Stimulated activated CD8-positive, alpha-beta memory T cell treated with anti-CD3 and anti-CD28 coated beads, Interleukin-15, amount 100 ng/mL, for 48 hours (primary cell): ENCODE measurements around the gene SYS1.
"Not testable (repeated sequence)": the region's sequence is repeated elsewhere in the genome, so short reads cannot be mapped to it uniquely, and the experiment has no call there.

Experiments
- DNase-seq, 2 donors: peaks; one replicate each; pipeline ENCODE4 v3.0.0-alpha.2; 2020; ENCODE audit warnings: low read depth in 2 of 2

SYS1 gene

DNA sequence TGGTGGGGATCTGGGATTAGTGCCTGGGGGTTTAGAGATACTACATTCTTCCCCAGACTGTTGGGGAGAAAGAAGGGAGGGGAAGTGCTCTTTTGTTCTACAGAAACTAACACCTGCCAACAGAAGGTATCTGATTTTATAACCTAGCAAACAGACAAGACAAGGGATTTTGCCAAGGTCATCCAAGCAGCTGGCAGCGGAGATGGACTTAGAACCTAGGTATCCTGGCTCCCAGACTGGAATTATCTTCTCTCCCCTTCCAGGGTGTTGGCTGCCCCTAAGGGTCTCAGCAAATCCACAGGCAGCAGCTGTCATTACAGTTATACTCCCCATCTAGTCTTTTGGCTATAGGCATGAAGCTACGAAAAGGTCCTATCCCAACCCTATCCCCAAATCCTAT lies 23.2 kb upstream of the SYS1 start:
- no peak for DNase-seq

DNA sequence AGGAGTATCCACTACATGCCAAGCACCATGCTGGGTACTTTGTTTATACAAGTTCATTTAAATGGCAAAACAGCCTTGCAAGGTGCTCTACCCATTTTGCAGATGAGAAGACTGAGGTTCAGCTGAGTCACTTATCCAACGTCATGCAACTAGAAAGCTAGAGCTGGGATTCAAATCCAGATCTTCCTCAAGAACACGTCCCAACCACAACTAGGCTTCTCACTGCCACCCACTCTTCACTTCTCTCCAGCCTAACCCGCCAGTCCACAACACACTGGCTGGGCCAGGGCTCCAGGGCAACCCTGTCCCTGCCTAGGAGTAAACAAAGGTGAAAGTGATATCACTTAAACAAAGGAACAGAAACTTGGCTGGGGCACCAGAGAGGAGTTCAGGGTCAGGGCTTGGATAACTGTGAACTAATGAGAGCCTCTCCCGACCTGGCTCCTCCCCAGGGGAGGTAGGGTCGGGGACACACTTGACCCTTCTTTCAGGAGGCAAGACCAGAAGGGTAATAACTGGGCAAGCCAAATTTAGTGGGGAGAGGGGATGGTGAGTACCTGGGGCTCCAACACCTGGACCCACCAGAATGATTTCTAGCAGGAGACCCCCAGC lies 22.6 kb upstream of the SYS1 start:
- DNase-seq, result no peak

DNA sequence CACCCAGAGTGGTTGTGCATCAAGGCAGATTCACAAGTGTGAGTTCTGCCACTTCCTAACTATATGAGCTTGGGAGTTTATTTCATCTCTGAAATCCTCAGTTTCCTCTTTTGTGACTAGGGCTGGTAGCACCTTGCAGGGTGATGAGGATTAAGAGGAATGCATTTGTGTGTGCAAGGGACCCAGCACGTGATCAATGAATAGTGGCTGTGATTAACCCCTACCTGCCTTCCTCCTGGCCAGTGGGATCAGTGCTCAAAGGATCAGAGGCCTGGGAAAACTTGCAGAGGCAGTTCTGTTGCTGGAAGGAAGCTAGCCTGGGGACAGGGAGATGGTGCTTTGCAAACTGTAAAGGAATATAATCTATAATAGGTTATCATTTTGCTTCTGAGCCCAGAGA lies 22.0 kb upstream of the SYS1 start:
- no peak for DNase-seq

DNA sequence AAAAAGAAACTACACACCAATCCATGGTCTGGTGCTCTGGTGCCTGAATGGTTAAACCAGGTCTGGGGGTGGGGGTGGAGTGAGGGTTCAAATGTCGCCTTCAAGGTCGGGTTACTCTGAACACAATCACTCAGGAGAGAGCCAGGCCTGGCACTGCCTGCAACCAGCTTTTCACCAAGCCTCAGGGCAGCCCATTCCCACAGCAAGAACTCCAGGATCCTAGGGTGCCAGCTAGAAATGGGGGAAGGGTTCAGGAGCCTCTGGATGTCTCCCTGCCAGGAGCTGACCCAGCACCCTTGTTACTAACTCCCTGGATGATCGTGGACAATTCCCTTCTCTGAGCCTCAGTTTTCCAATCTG lies 21.4 kb upstream of the SYS1 start:
- no peak for DNase-seq

DNA sequence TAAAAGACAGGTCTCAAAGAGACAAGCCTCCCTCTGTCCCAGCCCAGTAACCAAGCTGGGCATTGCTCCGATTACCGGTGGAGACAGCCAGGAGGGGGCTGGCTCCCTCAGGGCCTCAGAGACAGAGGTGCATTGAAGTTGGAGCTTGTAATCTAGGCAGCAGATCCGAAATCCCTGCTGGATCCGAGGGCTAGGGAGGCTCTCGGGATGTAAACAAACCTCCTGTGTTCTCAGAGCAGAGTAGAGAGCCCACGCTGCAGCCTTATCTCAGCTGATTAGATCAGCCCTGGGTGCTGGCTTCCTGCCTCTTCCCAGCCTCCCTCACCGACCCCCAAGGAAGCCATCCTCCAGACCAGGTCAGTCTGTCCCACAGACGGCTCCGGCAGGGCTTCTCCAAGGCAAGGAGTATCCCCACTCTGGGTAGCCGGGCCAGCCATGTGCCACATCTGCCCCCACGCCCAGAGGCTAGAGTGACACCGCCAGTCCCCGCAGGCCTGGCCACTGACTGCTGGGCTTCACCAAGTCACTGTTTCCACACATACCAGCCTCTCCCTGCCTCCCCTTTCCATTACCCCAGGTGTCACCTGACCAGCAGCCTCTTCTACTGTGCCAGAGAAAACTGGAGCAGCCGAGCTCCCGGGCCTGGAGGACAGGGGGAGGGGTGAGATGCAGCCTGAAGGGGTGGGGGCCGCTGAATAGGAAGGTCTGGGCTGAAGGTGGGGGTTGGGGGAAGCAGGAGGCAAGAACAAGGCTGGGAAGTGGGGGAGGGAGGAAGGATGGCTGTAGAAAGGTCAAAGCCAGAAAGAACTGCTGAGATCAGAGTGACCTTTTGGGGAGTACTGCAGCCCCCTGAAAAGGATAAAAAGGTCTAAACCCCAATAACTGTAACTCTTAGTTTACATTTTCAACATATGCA lies 20.8 kb upstream of the SYS1 start:
- DNase-seq, result no peak

DNA sequence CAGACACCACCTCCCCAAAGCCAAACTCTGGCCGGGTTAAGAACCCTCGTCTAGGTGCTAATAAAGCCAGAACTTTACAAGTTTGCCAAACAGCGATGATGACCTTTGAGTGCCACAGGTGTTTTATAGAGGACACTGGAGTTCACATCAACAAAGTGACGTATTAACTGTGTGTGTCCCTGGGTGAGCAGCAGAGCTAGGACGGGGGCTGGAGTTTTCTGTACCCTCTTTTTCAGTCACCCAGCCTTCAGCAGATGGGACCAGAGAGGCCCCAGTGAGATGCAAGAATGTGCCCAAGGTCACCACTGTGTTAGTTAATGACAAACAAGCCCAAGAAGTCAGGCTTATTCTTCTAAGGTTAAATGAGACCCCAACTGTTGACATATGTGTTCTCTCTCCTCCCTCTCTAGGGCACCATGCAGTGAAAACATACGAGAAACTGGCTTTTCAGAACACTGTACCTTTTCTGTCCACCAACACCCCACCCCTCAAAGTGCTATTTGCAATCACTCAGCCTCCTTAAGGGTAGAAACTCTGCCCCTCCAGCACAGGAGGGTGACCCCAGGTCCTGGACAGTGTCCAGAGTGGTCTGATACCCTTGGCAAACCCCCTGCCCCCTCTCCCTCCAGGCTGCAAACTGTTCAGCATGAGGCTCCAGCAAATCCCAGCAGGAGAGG lies 20.0 kb upstream of the SYS1 start:
- no peak for DNase-seq

DNA sequence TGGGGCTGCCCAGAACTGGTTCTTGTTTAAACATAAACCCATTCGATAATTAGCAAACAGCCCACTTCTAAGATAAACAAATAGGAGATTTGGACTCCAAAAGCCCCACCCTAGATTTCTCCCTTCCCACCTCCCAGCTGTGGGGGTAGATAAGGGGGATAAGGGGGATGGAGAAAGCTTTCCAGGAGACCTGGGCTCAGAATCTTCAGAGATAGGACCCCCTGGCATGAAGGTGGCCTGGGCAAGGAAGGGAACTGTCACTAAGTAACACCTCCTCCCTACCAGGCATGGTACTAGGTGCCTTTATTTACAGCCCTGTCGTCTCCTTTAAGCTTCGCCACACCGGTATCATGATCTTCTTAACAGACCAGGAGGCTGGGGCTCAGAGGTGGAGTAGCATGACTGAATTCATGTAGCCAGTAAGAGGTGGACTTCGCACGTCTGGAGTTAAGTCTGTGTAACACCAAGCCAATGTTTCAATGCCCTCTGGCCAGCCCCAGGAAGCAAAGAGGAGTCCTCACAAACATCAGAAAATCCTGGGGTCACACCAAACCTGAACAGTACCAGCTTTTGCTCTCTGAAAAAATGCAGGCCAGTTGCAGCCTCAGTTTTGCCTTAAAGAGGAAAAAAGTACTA lies 19.3 kb upstream of the SYS1 start:
- no peak for DNase-seq

DNA sequence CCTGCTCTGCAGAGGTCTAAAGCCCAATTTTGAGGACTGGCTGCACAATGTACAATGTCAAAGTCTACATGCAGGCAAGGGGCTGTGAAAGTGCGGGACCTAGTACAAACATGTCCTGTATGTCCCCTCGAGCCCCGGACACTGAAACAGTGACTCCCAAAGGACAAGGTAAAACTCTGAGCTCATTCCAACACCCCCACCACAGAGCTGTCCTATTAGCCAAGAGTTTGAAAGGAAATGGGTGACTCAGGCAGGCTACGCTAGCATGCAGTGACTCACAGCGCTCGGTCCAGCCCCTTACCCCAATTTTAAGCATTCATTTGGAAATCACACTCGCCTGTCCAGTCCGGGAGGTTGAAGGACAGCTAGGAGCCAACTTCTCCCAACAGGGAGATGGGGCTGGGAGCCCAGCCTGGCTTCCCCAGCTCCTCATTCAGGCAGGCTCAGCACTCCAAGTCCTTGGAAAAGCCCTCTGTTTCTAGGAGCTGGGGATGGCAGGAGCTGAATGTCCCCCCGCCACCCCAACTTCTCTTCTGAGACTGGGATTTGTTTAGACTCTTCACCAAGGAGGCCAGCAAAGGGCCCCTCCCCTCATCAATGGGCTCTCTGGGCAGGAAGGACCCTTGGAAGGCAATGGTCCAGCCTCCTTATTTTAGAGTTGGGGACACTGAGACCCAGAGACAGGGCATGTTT lies 18.6 kb upstream of the SYS1 start:
- no peak for DNase-seq

DNA sequence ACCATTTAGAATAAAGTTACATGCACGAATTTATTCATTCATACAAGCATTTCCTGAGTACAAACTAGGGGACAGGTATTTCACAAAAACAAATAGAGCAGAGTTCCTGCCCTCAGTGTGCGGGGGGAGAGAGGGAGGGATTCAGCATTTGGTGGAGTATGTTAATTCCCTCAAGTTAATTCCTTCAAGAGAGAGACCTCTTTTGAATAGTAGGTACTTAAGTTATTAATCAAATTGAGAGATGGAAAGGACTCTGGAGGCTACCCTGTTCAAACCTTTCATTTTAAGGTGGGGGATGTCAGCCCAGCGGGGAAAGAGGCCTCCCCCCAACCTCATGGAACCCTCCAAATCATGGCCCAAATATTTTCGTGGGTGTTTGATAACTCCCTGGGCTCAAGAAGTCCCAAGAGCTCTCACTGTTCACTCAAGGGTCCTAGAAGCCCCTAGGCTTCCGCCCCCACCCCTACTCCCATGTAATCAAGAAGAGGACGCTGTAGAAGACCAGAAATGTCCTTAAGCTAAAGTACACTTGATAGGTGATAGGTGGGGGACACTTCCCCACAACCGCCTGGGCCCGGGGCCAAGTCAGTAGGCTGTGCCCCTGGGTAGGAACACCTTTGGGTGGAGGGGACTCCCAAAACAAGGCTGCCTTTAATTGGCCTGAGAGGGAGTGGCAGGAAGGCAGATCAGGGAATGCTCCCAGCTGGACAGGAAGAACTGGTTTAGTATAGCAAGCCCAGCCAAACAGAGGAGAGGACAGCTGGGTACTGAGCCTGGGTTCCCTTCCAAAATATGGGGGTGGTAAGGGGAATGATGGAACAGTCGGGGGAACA lies 17.6 kb upstream of the SYS1 start:
- DNase-seq, result no peak

DNA sequence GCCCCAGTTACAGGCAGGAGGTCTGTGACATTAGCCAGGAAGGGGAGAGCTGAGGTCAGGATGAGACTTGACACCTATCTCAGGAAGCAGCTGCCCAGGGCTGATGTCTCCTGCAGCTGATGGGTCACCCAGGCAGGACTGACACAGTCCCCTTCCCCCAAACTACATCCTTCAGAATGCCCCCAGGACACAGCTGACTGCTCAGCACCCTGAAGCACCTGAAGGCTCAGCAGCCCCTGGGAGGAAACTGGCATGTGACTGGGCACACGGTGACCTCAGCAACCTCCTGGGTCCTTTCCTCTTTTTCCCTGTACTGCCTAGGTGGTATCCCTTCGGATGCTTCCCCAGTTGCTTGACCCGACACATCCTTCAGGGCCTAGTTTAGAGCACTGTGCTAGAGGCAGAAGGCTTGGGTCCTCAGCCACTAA lies 16.7 kb upstream of the SYS1 start:
- DNase-seq, result no peak

DNA sequence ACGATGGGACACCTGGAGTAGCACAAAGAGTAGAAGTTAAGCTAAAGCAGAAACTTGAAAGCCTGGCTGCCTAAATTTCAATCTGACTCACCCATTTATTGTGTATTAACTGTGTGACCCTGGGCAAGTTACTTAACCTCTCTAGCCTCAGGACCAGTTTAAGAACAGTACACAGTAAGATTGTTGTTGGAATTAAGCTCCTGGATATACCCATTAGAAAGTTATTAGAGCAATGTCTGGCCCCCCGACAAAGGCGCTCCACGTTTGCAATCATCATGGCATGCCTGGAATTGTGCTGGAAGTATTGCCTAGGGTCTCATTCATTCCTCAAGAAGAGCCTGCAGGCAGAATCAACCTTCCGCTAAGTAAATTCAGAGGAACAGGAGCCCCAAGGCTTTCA lies 16.1 kb upstream of the SYS1 start:
- DNase-seq, result no peak

DNA sequence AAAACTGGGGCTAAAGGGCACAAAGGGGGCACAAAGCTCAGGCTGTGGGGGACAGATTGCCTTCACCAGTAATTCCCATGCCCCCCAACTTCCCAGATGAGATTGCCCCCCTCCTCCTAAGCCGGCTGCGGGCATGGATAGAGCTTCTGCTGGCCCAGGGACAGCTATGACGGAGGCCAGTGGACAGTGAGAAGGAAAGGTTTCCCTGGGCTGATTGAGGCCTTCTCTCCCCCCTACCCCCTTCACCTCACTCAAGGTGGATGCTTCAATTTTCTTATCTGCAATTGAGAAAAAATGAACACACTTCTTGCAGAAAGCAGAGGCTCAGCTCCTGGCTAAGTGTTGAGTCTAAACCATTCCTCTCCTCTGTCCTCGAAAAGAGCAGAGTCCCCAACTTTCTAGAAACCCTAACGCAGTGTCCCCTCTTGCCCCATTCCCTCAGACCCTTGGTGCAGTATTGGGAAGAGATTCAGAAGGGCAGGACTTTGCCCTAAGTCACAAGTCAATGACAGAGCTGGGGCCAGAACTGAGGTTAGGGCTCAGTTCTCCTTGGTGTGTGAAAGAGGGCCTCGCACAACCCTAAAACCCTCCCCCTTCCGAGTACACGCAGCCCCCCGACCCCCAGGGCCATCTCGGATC lies 15.5 kb upstream of the SYS1 start:
- no peak for DNase-seq

DNA sequence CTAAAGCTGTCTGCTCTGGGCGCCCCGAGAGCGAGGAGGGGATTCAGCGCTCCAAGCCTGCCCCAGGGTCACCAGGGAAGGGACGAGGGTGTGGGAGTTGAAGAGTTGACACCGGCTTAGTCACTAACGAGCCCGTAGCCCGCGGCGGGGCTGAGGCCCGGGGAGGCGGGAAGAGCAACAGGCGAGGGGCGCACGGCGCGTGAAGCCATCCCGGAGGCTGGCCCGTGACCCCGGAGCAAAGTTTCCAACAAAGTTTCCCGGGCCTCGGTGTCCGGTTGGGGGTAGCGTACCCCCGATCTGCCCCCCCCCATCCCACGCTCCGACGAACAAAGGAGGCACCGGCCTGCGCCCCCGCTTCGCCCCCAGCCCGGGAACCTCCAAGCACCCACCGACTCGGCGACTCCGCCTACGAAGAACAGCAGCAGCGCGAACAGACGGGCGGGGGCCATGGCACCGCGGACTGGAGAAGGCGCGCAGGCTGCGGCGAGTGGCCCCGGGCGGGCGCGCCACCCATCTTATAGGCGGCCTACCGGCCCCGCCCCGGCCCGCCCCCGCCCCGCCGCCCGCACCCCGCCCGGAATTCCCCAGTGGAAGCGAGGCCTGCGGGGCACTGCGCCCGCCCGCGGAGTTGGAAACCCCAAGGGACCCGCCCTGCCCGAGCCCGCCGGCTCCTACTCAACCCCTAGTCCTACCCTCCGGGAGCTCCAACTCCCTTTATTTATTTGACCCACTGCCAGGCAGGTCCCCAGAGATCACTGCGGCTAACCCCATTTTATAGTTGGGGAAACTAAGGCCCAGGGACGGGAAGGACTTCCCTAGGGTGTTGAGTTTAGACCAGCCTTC lies 14.8 kb upstream of the SYS1 start, which contains the start of gene SDC4:
Gene SDC4 (minus strand): TSS at position 489 of the 843 bp plus-strand sequence. CDS start 40 bp downstream, at position 449.
- peak; percentile 43 to 59 for DNase-seq

DNA sequence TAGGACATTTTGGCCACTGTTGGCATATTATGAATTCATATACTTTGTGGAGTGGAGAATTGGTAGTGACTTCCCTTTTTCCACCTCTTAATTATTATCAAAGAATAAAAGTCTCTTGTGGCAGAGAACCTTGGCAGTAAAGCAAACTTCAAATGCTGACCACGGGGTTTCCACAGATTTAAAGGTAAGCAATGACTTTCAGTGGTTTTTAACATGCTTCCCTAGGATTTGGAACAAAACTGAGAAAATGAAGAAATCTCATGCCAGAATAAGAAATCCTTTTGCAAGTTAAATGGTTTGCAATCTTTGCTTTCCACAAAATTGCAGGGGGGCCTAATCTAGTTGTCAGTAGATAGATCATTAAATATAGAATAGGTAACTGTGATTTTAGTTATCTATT lies 12.7 kb upstream of the SYS1 start:
- DNase-seq, result no peak

DNA sequence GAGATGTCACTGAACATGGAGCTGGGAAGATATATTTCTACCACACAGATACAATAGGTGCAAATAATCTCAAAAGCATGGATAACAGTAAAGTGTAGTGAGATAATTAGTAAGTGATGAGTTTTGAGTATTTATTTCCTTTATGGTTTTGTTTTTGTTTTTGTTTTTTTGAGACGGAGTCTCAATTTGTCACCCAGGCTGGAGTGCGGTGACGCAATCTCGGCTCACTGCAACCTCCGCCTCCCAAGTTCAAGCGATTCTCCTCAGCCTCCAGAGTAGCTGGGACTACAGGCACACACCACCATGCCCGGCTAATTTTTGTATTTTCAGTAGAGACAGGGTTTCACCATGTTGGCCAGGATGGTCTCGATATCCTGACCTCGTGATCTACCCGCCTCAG lies 12.2 kb upstream of the SYS1 start:
- DNase-seq, result not testable (repeated sequence)

DNA sequence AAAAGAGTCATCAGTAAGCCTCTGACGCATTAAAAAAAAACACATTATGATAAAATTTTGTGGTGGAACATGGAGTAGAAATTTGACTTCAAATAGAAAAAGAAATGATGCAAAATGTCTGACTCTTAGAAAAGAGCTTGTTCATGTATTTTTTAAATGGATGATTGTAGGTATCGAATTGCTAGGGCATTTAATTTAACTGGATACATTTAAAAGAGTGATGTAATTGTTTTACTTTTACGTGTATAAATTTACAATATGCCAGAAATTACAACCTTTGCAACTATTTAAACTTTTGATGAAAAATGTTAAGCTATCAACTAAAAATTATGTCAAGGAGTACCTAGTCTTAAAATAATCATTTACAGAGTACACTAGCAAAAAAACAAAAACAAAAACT lies 10.2 kb upstream of the SYS1 start:
- no peak for DNase-seq

DNA sequence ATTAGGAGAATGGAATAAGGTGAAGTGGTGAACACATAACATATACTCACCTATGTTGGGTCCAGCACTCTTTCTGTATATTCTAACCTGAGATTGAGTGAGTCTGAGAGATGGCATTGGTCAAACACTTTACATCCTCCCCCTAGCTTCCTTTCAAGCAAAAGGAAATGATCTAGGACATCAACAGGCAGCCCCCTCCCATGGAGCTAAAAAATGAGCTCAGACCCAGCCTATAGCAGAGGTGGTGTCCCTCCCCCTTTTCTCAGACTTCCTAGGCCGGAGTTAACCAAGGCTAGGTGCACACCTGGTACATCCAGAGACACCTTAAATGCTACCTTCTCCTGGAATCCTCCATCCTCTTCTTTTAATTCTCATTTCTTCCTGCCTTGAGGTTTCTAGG lies 9.2 kb upstream of the SYS1 start:
- DNase-seq, result no peak

DNA sequence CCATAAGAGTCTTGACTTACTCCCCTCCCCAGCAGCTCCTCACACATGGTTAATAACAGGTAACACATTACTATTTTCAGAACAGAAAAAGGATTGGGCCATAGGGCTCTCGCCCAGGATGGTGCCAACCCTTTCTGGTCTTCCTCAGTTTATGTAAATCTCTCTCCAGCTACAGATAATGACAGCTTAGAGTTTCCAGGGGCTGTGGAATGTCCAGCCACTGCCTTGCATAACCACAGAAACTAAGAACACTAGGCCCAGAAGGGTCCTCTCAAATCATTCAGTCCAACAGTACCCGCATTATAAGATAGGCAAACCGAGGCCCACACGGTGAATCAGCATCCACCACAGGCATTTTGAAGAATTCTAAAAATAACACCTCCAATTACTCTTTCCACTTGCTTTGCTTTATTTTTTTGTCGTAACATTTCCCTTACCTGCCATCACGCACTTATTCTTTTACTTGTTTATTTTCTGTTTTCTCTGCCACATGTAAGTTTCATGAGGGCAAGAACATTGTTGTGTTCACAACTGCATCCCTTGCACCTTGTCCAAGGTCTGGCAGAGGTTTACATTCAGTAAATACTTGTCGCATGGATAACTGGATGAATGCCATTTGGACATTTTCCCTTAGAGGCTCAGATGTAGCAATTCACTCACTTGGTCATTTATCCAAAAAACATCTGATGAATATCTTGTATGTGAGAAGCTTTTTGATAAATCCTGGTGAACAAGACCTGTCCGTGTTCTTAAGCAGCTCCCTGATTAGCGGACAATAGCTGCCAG lies 8.3 kb upstream of the SYS1 start:
- DNase-seq, result no peak
